Right atrium auricular region (tissue), 2 donors: Measurements from ENCODE around the gene RAB40B. TPM values are rescaled to one million over a fixed set of nuclear protein-coding genes. Genes with fewer than 3 reads are reported as not detected.

Experiments
- DNase-seq: peaks from one replicate; pipeline ENCODE4 v3.0.0-alpha.2; 2019; ENCODE audit warnings: low spot score
- H3K27ac ChIP-seq, 2 donors: fragments of 200-600 bp; sonication (generic); 1 replicate in 1 of 2; 2 replicates in 1 of 2; pipeline ENCODE4 v1.5.1; 2016 to 2019
- H3K27me3 ChIP-seq, 2 donors: fragments of 200-600 bp; sonication (generic); one replicate each; pipeline versions ENCODE4 v1.5.1 to v1.6.0; 2017 to 2019
- H3K36me3 ChIP-seq: fragments of 200-600 bp; sonication (generic); one replicate; pipeline ENCODE4 v1.5.1; 2016
- H3K4me1 ChIP-seq, 2 donors: fragments of 200-600 bp; sonication (generic); one replicate each; pipeline versions ENCODE4 v1.5.1 to v1.6.0; 2017 to 2019
- H3K4me3 ChIP-seq, 2 donors: fragments of 200-600 bp; sonication (generic); 1 replicate in 1 of 2; 2 replicates in 1 of 2; pipeline ENCODE4 v1.5.1; 2017 to 2019; ENCODE audit warnings: mild to moderate bottlenecking in 1 of 2, moderate library complexity in 1 of 2
- H3K9me3 ChIP-seq, 2 donors: fragments of 200-600 bp; sonication (generic); one replicate each; pipeline ENCODE4 v1.5.1; 2019
- total RNA-seq, 2 donors: library from RNA; depleted of rRNA; stranded (reverse); fragments of >200 nt; gene quantifications; one replicate each; pipeline ENCODE4 v1.1.0, GENCODE V29; 2016
- TF ChIP-seq, protein P1 (sequence below), 2 donors: fragments of 200-600 bp; sonication (generic); IDR thresholded peaks; one replicate each; pipeline ENCODE4 v1.5.1; 2019; ENCODE audit warnings: antibody characterized with exemption in 2 of 2

The RAB40B gene
- total RNA-seq, 2 donors from 2014 or later: 10.2 to 20.8 TPM

DNA sequence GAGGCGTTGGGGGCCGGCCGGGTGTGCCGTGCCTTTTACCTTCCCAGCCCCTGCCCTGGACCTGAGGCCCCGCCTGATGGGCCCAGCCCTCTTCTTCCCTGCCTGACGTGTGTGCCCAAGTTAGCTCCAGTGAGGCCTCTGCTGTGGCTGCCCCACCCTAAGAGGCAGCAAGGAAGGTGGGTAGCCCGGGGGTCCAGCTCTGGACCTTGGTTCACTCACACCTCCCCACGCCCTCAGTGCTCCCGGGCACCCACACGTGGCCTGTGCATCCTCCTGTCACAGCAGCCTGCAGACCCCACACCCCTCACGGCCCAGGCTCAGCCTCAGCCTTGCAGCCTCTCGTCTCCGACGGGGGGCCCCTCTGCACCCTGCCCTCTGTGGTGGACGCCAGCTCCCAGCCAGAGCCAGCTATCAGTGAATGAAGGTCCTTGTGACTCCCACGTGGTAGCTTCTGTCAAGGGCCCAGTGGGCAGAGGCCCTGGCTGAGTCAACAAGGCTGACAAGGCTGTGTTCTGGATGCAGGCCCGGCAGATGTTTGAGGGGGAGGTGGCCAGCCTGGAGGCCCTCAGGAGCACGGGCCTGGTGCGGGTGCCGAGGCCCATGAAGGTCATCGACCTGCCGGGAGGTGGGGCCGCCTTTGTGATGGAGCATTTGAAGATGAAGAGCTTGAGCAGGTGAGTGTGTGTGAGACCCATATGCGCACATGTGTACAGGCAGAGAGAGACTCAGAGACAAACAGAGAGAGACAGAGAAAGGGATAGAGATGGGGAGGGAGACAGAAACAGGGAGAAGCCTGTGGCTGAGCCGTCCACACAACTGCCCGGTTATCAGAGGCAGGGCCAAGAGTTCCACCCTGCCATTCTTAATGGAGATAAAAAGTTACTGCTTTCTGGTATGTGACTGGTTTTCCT lies 39.7 kb upstream of the RAB40B start:
- Histone ChIP-seq H3K27ac (peak overlapping the region; percentile 93 to 95), H3K36me3 (peaks cover 37% of the 10 kb centered on the region), H3K27me3 (no peaks in the 10 kb centered on the region), H3K4me3 (peak overlapping the region in 1 of 2 donors; percentile 11), H3K4me1 (peaks cover 0 to 23% of the 10 kb centered on the region in 2 donors), H3K9me3 (no peaks in the 10 kb centered on the region)
- DNase-seq: peak; percentile 82
- TF ChIP-seq, protein P1, sequence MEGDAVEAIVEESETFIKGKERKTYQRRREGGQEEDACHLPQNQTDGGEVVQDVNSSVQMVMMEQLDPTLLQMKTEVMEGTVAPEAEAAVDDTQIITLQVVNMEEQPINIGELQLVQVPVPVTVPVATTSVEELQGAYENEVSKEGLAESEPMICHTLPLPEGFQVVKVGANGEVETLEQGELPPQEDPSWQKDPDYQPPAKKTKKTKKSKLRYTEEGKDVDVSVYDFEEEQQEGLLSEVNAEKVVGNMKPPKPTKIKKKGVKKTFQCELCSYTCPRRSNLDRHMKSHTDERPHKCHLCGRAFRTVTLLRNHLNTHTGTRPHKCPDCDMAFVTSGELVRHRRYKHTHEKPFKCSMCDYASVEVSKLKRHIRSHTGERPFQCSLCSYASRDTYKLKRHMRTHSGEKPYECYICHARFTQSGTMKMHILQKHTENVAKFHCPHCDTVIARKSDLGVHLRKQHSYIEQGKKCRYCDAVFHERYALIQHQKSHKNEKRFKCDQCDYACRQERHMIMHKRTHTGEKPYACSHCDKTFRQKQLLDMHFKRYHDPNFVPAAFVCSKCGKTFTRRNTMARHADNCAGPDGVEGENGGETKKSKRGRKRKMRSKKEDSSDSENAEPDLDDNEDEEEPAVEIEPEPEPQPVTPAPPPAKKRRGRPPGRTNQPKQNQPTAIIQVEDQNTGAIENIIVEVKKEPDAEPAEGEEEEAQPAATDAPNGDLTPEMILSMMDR (IDR thresholded peaks at IDR 0.05): no peak

- H3K27ac ChIP-seq: peak overlapping the region; percentile 93 to 95
- TF ChIP-seq, protein P1 (IDR thresholded peaks at IDR 0.05): no peak
- no peak for DNase-seq
- peaks cover 22% of the 10 kb centered on the region for H3K36me3 ChIP-seq
- no peaks in the 10 kb centered on the region for H3K9me3 ChIP-seq
- H3K4me1 ChIP-seq: peaks cover 0 to 23% of the 10 kb centered on the region in 2 donors
- H3K4me3 ChIP-seq: peak overlapping the region; percentile 75 to 85
- no peaks in the 10 kb centered on the region for H3K27me3 ChIP-seq
These were observed 38.1 kb upstream of the RAB40B start for GRCh38 chr17:82736511-82737185.

GRCh38 chr17:82734987-82735866 lies 36.7 kb upstream of the RAB40B start, which contains the start of gene FN3K:
FN3K (plus strand) TSS chr17:82735615; CDS start chr17:82735637, 22 bp downstream.
- peak; percentile 78 for DNase-seq
- H3K9me3 ChIP-seq: no peaks in the 10 kb centered on the region
- H3K27me3 ChIP-seq: no peaks in the 10 kb centered on the region
- H3K36me3 ChIP-seq: peaks cover 10% of the 10 kb centered on the region
- H3K4me1 ChIP-seq: peaks cover 0 to 23% of the 10 kb centered on the region in 2 donors
- peak within 1 kb of the TSS; percentile 75 to 85 for H3K4me3 ChIP-seq
- TF ChIP-seq, protein P1 (IDR thresholded peaks at IDR 0.05): no peak
- H3K27ac ChIP-seq: peak within 1 kb of the TSS; percentile 93 to 95

GRCh38 chr17:82732118-82732743 lies 33.7 kb upstream of the RAB40B start:
- no peaks in the 10 kb centered on the region for H3K9me3 ChIP-seq
- H3K36me3 ChIP-seq: peaks cover 22% of the 10 kb centered on the region
- no peak overlapping the region for H3K4me3 ChIP-seq
- H3K27ac ChIP-seq: no peak overlapping the region
- DNase-seq: no peak
- H3K27me3 ChIP-seq: no peaks in the 10 kb centered on the region
- H3K4me1 ChIP-seq: peaks cover 0 to 14% of the 10 kb centered on the region in 2 donors
- TF ChIP-seq, protein P1 (IDR thresholded peaks at IDR 0.05): no peak
